ENCODE results near the gene TRIM72.

Gene TRIM72

GRCh38 chr16:31219154-31219741 lies 5.3 kb downstream of the TRIM72 start:
- Histone ChIP-seq H3K27me3 (ENCODE audit: control insufficient read depth, insufficient read depth, low read length) (peaks cover 36% of the 10 kb centered on the region), H3K27ac (ENCODE audit: low read depth, low read length) (no peak overlapping the region), H3K4me1 (ENCODE audit: control insufficient read depth, insufficient read depth, low read length) (peaks cover 21% of the 10 kb centered on the region), H3K36me3 (ENCODE audit: control insufficient read depth, insufficient read depth, low read length) (no peaks in the 10 kb centered on the region), H3K9me3 (ENCODE audit: control insufficient read depth, insufficient read depth, low read length) (no peaks in the 10 kb centered on the region), H3K4me3 (ENCODE audit: low read depth, low read length) (no peak overlapping the region), H3K9ac (ENCODE audit: low read depth, low read length) (no peak overlapping the region)

DNA sequence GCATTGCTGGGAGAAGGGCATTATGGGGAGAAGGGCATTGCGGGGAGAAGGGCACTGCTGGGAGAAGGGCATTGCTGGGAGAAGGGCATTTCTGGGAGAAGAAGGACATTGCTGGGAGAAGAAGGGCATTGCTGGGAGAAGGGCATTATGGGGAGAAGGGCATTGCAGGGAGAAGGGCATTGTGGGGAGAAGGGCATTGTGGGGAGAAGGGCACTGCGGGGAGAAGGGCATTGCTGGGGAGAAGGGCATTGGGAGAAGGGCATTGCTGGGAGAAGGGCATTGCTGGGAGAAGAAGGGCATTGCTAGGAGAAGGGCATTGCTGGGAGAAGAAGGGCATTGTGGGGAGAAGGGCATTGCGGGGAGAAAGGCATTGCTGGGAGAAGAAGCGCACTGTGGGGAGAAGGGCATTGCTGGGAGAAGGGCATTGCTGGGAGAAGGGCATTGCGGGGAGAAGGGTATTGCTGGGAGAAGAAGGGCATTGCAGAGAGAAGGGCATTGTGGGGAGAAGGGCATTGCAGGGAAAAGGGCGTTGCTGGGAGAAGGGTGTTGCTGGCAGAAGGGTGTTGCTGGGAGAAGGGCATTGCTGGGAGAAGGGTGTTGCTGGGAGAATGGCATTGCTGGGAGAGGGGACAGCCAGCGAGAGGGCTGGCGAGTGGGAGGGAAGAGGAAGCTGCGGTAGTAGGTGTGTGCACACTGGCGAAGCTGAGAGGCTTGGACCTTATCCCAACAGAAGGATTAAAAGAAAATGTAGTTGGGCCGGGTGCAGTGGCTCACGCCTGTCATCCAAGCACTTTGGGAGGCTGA lies 7.6 kb downstream of the TRIM72 start:
- H3K4me1 ChIP-seq (ENCODE audit: control insufficient read depth, insufficient read depth, low read length): peaks cover 6% of the 10 kb centered on the region
- H3K27me3 ChIP-seq (ENCODE audit: control insufficient read depth, insufficient read depth, low read length): peaks cover 16% of the 10 kb centered on the region
- no peak overlapping the region for H3K9ac ChIP-seq (ENCODE audit: low read depth, low read length)
- no peaks in the 10 kb centered on the region for H3K36me3 ChIP-seq (ENCODE audit: control insufficient read depth, insufficient read depth, low read length)
- H3K4me3 ChIP-seq (ENCODE audit: low read depth, low read length): no peak overlapping the region
- H3K27ac ChIP-seq (ENCODE audit: low read depth, low read length): no peak overlapping the region
- no peaks in the 10 kb centered on the region for H3K9me3 ChIP-seq (ENCODE audit: control insufficient read depth, insufficient read depth, low read length)

DNA sequence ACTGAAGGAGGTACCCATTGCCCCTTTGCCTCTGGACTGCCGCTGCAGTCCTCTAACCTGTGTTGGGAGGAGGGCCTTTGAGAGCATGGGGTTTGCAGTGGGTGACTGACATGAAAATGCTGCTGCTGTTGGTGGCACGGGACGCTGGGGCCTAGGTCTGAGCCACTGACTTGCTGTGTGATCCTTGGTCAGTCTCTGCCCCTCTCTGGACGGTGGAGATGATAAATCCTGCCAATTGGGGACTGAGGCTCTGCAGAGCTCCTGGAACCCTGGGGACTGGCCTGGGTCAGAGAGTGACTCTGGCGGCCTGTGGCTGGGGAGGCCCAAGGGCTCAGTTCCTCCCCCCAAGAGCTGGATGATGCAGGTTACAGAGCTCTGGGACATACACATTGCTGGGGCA lies 9.1 kb downstream of the TRIM72 start:
- Histone ChIP-seq H3K9me3 (ENCODE audit: control insufficient read depth, insufficient read depth, low read length) (no peaks in the 10 kb centered on the region), H3K4me1 (ENCODE audit: control insufficient read depth, insufficient read depth, low read length) (no peaks in the 10 kb centered on the region), H3K36me3 (ENCODE audit: control insufficient read depth, insufficient read depth, low read length) (no peaks in the 10 kb centered on the region), H3K27me3 (ENCODE audit: control insufficient read depth, insufficient read depth, low read length) (peaks cover 1% of the 10 kb centered on the region; the same call in 1 of the 2 replicates), H3K27ac (ENCODE audit: low read depth, low read length) (no peak overlapping the region), H3K4me3 (ENCODE audit: low read depth, low read length) (no peak overlapping the region), H3K9ac (ENCODE audit: low read depth, low read length) (no peak overlapping the region)

DNA sequence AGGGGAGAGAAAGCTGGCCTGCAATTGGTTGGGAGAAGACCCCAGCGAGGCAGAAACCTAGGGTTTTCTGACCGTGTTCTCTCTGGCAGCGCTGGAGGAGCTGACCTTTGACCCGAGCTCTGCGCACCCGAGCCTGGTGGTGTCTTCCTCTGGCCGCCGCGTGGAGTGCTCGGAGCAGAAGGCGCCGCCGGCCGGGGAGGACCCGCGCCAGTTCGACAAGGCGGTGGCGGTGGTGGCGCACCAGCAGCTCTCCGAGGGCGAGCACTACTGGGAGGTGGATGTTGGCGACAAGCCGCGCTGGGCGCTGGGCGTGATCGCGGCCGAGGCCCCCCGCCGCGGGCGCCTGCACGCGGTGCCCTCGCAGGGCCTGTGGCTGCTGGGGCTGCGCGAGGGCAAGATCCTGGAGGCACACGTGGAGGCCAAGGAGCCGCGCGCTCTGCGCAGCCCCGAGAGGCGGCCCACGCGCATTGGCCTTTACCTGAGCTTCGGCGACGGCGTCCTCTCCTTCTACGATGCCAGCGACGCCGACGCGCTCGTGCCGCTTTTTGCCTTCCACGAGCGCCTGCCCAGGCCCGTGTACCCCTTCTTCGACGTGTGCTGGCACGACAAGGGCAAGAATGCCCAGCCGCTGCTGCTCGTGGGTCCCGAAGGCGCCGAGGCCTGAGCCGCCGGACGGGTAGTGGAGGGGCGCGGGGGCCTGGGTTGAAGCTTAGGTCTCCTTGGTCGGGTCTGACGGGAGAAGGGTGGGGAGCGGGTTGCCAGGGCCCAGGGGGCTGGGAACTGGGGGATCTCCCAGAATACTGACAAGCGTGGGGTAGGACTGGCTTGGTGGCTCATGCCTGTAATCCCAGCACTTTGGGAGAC lies 10.4 kb downstream of the TRIM72 start:
- no peaks in the 10 kb centered on the region for H3K9me3 ChIP-seq (ENCODE audit: control insufficient read depth, insufficient read depth, low read length)
- H3K36me3 ChIP-seq (ENCODE audit: control insufficient read depth, insufficient read depth, low read length): no peaks in the 10 kb centered on the region
- no peak overlapping the region for H3K4me3 ChIP-seq (ENCODE audit: low read depth, low read length)
- H3K27ac ChIP-seq (ENCODE audit: low read depth, low read length): no peak overlapping the region
- H3K4me1 ChIP-seq (ENCODE audit: control insufficient read depth, insufficient read depth, low read length): no peaks in the 10 kb centered on the region
- no peak overlapping the region for H3K9ac ChIP-seq (ENCODE audit: low read depth, low read length)
- H3K27me3 ChIP-seq (ENCODE audit: control insufficient read depth, insufficient read depth, low read length): no peaks in the 10 kb centered on the region

- no peaks in the 10 kb centered on the region for H3K27me3 ChIP-seq (ENCODE audit: control insufficient read depth, insufficient read depth, low read length)
- H3K36me3 ChIP-seq (ENCODE audit: control insufficient read depth, insufficient read depth, low read length): no peaks in the 10 kb centered on the region
- H3K4me3 ChIP-seq (ENCODE audit: low read depth, low read length): no peak overlapping the region
- H3K9ac ChIP-seq (ENCODE audit: low read depth, low read length): no peak overlapping the region
- no peaks in the 10 kb centered on the region for H3K4me1 ChIP-seq (ENCODE audit: control insufficient read depth, insufficient read depth, low read length)
- H3K27ac ChIP-seq (ENCODE audit: low read depth, low read length): no peak overlapping the region
- no peaks in the 10 kb centered on the region for H3K9me3 ChIP-seq (ENCODE audit: control insufficient read depth, insufficient read depth, low read length)
Measured at GRCh38 chr16:31225193-31225592, 11.3 kb downstream of the TRIM72 start.

GRCh38 chr16:31228206-31228605 lies 14.3 kb downstream of the TRIM72 start:
- H3K4me3 ChIP-seq (ENCODE audit: low read depth, low read length): no peak overlapping the region
- no peaks in the 10 kb centered on the region for H3K36me3 ChIP-seq (ENCODE audit: control insufficient read depth, insufficient read depth, low read length)
- H3K9ac ChIP-seq (ENCODE audit: low read depth, low read length): no peak overlapping the region
- peaks cover 6% of the 10 kb centered on the region; the same call in 1 of the 2 replicates for H3K9me3 ChIP-seq (ENCODE audit: control insufficient read depth, insufficient read depth, low read length)
- no peaks in the 10 kb centered on the region for H3K4me1 ChIP-seq (ENCODE audit: control insufficient read depth, insufficient read depth, low read length)
- no peaks in the 10 kb centered on the region for H3K27me3 ChIP-seq (ENCODE audit: control insufficient read depth, insufficient read depth, low read length)
- no peak overlapping the region for H3K27ac ChIP-seq (ENCODE audit: low read depth, low read length)

DNA sequence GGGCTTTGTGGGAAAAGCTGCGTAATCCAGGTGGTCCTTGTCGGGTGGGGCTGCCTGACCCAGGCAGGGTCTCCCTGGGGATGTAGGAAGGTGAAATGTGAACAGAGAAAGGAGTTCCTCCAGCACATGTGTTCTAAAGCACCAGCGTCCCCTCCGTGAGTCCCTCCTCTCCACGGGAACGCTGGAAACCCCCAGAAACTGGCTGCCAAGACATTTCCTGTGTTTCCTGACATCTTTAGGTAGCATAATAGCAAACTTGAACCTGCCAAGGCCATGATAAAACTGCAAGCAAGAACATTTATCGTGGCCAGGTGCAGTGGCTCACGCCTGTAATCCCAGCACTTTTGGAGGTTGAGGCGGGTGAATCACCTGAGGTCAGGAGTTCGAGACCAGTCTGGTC lies 15.6 kb downstream of the TRIM72 start:
- Histone ChIP-seq H3K36me3 (ENCODE audit: control insufficient read depth, insufficient read depth, low read length) (no peaks in the 10 kb centered on the region), H3K9me3 (ENCODE audit: control insufficient read depth, insufficient read depth, low read length) (peaks cover 7% of the 10 kb centered on the region; the same call in 1 of the 2 replicates), H3K27ac (ENCODE audit: low read depth, low read length) (no peak overlapping the region), H3K4me1 (ENCODE audit: control insufficient read depth, insufficient read depth, low read length) (no peaks in the 10 kb centered on the region), H3K4me3 (ENCODE audit: low read depth, low read length) (no peak overlapping the region), H3K9ac (ENCODE audit: low read depth, low read length) (no peak overlapping the region), H3K27me3 (ENCODE audit: control insufficient read depth, insufficient read depth, low read length) (no peaks in the 10 kb centered on the region)

DNA sequence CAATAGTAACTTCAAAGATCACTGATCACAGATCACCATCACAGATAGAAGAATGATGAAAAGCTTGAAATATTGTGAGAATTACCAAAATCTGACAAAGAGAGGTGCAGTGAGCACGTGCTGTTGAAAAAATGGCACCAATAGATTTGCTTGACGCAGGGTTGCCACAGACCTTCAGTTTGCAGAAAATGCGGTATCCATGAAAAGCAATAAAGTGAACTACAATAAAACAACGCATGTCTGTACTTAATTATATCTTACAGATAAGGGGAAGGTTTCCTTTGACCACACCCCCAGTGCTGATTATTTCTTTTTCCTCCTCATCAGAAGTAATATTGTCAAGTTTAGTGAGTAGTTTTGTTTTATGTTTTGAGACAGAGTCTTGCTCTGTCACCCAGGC lies 24.1 kb downstream of the TRIM72 start:
- no peaks in the 10 kb centered on the region for H3K27me3 ChIP-seq (ENCODE audit: control insufficient read depth, insufficient read depth, low read length)
- peaks cover 3% of the 10 kb centered on the region; the same call in 1 of the 2 replicates for H3K9me3 ChIP-seq (ENCODE audit: control insufficient read depth, insufficient read depth, low read length)
- no peaks in the 10 kb centered on the region for H3K36me3 ChIP-seq (ENCODE audit: control insufficient read depth, insufficient read depth, low read length)
- no peak overlapping the region for H3K27ac ChIP-seq (ENCODE audit: low read depth, low read length)
- no peak overlapping the region for H3K4me3 ChIP-seq (ENCODE audit: low read depth, low read length)
- no peak overlapping the region for H3K9ac ChIP-seq (ENCODE audit: low read depth, low read length)
- H3K4me1 ChIP-seq (ENCODE audit: control insufficient read depth, insufficient read depth, low read length): no peaks in the 10 kb centered on the region

DNA sequence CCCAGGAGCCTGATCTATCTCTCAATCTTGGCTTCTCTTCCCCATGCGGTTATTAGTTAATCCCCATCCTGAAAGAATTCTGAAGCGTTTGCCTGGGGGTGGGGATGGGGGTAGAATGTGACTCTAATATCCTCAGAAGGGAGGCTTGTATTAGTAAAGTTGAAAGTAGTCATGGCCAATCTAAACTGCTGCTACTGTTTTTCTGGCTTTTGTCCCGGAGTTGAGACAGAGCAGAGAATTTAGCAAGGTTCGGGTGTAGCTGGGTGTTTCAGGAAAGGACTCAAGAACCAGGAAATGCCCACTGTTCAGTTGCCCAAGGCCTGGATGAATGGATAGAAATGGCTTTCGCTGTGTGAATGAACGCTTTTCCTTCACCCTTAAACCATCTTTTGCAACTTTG lies 28.3 kb downstream of the TRIM72 start:
- Histone ChIP-seq H3K4me1 (ENCODE audit: control insufficient read depth, insufficient read depth, low read length) (peaks cover 4% of the 10 kb centered on the region), H3K4me3 (ENCODE audit: low read depth, low read length) (no peak overlapping the region), H3K27ac (ENCODE audit: low read depth, low read length) (no peak overlapping the region), H3K9me3 (ENCODE audit: control insufficient read depth, insufficient read depth, low read length) (no peaks in the 10 kb centered on the region), H3K27me3 (ENCODE audit: control insufficient read depth, insufficient read depth, low read length) (no peaks in the 10 kb centered on the region), H3K36me3 (ENCODE audit: control insufficient read depth, insufficient read depth, low read length) (no peaks in the 10 kb centered on the region), H3K9ac (ENCODE audit: low read depth, low read length) (no peak overlapping the region)

DNA sequence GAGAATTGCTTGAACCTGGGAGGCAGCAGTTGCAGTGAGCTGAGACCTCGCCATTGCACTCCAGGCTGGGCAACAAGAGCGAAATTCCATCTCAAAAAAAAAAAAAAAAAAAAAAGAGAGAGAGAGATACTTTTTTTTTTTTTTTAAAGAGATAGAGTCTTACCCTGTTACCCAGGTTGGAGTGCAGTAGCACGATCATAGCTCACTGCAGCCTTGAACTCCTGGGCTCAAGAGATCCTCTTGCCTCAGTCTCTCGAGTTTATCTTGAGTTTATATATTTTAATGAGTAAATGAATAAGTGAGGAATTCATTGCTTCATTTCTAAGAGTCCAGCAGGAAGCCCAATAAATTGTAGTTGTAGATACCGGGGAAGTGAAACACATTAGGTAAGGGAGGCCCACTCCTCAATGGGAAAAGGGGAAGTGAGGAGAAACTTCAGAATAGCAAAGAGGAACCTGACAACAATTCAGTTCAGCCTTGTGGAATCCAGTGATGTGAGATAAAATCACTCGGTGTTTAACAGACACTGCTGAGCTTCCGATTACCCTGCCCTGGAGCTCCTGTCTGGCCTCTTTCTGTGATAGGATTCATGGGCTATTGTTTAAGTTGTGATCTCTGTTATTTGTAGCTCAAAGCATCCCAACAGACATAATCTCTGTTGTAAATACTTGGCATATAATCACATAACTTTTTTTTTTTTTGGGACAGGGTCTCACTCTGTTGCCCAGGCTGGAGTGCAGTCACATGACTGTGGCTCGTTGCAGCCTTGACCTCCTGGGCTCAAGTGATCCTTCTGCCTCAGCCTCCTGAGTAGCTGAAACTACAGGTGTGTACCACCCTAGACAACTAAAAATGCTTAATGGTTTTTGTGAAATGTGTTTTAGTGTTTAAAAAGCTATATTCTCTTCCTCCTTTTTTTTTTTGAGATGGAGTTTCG lies 30.1 kb downstream of the TRIM72 start:
- Histone ChIP-seq H3K9ac (ENCODE audit: low read depth, low read length) (no peak overlapping the region), H3K27ac (ENCODE audit: low read depth, low read length) (no peak overlapping the region), H3K27me3 (ENCODE audit: control insufficient read depth, insufficient read depth, low read length) (no peaks in the 10 kb centered on the region), H3K9me3 (ENCODE audit: control insufficient read depth, insufficient read depth, low read length) (no peaks in the 10 kb centered on the region), H3K4me3 (ENCODE audit: low read depth, low read length) (no peak overlapping the region), H3K4me1 (ENCODE audit: control insufficient read depth, insufficient read depth, low read length) (peaks cover 4% of the 10 kb centered on the region), H3K36me3 (ENCODE audit: control insufficient read depth, insufficient read depth, low read length) (no peaks in the 10 kb centered on the region)
